Measurements from ENCODE around the gene ZNF835.

Gene ZNF835

DNA sequence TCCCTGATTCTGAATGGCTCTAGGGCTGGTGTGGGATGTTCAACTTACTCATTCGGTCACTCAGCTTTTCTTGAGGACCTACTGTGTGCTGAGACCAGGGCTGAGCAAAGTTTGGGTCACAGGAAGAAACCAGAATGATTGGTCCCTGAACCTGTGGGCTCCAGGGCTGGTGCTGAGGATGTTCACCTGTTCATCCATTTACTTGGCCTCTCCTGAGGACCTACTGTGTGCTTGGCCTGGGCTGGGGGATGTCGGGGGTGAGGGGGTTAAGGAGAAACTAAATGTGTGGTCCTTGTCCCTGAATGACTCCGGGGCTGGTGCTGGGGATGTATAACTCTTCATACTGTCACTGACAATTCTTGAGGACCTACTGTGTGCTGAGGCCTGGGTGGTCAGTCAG lies 10.3 kb downstream of the ZNF835 start:
- no peak for DNase-seq

DNA sequence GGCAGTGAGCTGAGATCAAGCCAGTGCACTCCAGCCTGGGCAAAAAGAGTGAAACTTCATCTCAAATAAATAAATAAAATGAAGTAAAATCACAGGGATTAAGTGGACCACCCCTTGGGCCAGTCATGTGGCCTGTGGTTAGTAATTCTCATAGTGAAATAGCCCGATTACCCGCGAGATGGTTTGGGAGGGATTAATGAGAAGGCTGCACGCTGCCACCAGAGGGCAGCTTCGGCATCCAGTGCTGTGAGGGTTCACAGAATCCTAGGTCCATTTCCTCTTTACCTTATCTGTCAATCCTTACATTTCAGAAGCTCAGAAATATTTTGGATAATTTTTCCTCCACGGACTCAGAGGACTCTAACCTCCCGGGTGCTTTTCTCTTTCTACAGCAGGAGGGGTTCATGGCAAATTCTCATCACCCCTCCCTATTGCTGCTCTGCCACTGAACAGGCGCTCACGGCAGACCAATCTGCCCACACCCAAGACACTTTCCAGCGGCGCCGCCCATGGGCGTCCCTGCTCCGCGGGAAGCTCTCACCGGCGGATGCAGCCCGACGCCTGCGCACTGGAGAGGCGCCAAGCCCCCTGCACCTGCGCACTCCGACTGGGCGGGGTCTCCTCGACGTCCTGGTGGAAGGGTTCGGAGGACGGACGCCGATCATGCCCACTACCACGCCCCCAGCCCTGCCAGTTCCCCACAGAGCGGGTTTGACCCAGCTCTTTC lies 11.0 kb downstream of the ZNF835 start:
- DNase-seq = no peak

GRCh38 chr19:56654151-56654550 lies 17.4 kb downstream of the ZNF835 start:
- DNase-seq = no peak

DNA sequence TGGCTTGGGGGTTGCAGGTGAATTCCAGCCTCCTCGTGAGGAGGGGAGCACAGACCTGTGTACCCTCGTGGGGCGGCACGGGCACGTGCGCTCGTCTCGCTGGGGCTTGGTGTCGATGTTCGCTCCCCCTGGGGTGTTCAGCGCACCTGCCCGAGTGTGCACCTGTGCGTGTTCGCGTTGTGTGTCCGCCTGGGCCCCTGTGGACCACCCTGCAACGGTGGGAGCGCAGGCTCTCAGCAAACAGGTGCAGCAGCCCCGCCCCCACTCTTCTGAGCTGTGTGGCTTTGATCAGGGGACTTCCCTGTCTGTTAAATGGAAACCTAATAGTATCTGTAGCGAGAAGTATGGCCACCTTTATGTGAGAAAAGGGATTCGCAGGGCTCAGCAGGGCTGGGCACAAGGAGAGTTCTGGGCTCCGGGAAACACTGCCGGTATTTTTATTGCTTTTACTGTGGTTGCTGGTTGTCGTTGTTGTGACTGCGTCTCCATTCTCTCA lies 28.0 kb downstream of the ZNF835 start:
- no peak for DNase-seq

GRCh38 chr19:56642711-56643459 lies 28.7 kb downstream of the ZNF835 start, which contains the start of gene SMIM17:
Gene SMIM17, plus strand, starts transcription at chr19:56643159. Its CDS starts 2,509 bp downstream, at chr19:56645668.
- no peak for DNase-seq

DNA sequence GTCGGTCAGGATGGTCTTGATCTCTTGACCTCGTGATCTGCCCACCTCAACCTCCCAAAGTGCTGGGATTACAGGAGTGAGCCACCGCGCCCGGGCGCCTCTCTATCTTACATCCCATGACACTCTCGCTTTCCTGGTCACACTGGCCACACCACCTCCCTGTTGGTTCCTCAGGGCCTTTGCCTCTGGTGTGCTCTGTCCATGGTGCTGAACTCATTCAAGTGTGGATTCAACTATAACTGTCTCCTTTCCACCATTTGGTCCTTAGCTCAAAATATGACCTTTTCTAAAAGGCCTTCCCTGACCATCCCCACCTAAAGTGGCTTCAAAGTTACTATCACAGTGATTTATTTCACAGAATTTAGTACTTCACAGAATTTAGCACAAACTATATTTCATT lies 32.3 kb downstream of the ZNF835 start:
- no peak for DNase-seq

DNA sequence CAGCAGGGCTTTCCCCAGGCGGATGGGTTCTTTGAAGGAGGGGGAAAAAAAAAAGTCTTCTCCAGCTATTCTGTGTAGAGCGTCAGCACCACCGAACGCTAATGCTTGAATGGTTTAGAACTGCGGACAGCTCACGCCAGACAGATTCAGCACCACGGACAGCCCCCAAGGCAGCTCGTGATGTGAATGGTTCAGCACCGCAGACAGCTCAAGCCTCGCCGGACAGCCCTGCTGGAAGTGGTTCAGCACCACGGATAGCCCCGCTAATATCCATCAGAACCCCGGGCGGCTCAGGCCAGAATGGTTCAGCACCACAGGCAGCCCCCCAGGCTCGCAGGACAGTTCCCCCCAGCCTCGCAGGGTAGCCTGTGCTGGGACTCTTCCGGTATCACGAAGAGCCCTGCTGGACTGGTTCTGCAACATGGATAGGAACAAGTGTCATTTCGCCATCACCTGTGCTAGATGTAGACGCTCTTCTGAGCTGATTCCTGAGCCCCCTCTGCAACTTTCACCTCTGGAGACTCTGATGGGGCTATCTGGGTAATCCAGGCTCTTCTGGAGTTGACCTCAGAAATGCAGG lies 33.5 kb downstream of the ZNF835 start:
- no peak for DNase-seq

DNA sequence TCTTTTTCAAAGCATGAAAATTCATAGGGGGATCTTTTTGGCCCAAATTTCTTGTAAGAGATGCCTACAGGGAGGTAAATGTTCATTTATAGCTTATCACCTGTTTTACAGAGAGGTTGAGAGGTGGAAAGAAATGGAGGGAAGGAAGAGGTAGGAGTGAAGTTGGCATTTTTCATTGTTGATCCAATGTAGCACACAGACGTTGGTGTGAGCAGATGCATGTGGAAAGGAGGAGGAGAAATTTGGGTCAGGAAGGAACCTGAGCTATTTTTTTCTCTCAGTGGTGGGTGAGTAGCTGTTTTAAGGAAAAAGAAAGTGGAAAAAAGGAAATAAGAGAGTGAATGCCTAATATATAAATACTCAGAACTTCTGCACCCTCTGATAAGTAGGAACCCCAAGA lies 38.5 kb downstream of the ZNF835 start:
- DNase-seq = no peak

DNA sequence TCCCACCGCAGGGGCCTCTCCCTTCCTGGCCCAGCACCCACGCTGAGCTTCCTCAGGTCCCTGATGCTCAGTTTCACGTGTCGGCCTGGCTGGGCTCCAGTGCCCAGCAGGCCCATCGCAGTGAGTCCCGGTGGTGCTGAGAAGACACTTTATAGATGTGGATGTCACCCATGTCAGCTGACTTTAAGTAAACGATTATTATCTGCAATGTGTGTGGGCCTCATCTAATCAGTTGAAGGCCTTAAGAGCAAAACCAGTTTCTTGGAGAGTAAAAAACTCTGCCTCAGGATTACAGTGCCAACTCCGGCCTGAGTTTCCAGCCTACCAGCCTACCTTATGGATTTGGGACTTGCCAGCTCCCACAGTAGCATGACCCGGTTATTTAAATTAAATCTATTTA lies 45.8 kb downstream of the ZNF835 start:
- no peak for DNase-seq

DNA sequence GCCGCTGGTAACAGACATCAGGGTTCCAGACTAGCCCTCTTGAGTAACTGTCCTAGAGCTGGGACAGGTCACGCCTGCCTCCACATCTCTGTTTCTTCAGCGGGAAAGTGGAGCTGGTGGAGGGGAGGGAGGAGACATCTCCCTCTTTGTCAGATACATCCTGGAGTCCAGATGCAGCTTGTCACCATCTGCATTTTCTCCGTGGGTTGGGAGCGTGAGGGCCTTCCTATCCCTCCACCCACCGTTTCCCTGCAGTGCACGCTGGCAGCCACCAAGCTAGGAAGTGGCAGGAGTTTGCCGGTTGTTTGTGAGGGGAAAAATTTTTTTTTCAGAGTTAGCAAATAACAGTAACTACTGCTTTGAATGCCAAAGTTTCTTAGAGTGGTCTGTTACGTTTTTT lies 48.6 kb downstream of the ZNF835 start:
- DNase-seq = no peak

- DNase-seq = no peak
Observed at GRCh38 chr19:56622374-56622773, 49.2 kb downstream of the ZNF835 start.

- no peak for DNase-seq
Observed at GRCh38 chr19:56619121-56619520, 52.4 kb downstream of the ZNF835 start.

GRCh38 chr19:56617531-56617930 lies 54.0 kb downstream of the ZNF835 start:
- DNase-seq = no peak

DNA sequence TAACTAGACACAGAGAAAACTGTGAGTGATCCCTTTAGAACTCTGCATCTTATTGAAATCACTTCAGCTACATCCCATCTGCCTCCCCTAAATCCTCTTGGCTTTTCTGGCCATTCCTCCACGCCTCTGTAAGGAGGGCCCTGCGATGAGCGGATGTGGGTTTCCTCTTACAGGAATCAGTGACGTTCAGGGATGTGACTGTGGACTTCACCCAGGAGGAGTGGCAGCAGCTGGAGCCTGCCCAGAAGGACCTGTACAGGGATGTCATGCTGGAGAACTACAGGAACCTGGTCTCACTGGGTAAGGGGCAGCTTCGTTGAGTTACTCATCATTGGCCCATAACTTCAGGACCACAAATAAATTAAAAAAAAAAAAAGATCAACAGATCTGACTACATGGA lies 57.9 kb downstream of the ZNF835 start:
- no peak for DNase-seq

- DNase-seq = no peak
Observed at GRCh38 chr19:56612737-56613136, 58.8 kb downstream of the ZNF835 start.
